ENCODE measurements around the gene KCNJ18. TPM values are rescaled to one million over a fixed set of nuclear protein-coding genes. Genes with fewer than 3 reads are reported as not detected.
"Not testable (repeated sequence)": the region's sequence is repeated elsewhere in the genome, so short reads cannot be mapped to it uniquely, and the experiment has no call there.

KCNJ18 gene
- not detected in 2 replicates for total RNA-seq (2022)
- not detected for Bru-seq, nascent RNA
- not detected for BruChase-seq, experiment 1, labeled RNA remaining after a 6-hour chase
- BruChase-seq, experiment 2, labeled RNA remaining after a 2-hour chase, result not detected
- long read RNA-seq, result 0 reads

DNA sequence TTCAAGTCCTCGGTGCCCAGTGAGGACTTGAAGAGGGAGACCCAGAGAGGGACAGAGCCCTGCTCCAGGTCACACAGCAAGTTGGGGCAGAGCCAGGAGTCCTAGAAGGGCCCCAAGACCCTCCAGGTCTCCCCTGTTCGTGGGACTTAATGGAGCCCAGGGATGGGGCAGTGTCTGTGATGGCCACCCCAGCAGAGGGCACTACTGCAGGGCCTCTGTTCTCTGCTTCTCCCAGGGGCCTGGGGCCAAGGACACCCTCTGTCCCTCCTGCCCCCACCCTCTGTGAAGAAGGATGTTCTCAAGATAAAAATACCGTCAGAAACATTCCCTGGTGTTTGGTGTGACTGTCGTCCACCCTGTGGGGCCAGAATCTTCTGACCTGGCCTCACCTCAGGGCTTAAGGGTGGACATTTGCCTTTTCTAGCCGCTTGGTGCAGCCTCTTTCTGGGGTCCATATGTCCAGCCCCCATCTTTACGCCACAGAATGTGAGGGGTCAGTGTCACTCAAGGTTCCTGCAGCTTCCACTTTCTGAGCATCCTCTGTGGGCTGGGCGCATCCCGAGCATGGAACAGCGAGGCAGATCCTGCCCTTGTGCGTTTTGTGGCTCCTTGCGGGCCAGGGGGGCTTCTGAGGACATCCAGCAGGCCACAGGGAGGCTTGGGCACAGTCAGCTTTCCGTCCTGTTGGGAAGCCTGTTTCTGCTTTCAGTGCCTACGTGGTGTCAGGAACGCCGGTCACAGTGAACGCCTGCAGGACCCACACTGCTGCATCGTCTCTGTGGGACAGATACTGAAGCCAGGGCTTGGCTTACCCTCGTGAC lies at the start of gene KCNJ18:
Gene KCNJ18, plus strand, starts transcription at position 641 of the 821 bp plus-strand sequence. CDS start 10,264 bp downstream, outside the sequence.
- H3K4me1 Mint-ChIP-seq (ENCODE audit: low read depth, unreplicated experiment); intact Hi-C loops (cut with micrococcal nuclease; ENCODE audit: unreplicated experiment); H3K9me3 Mint-ChIP-seq (ENCODE audit: low read depth, unreplicated experiment); CTCF ChIA-PET; H3K4me3 Mint-ChIP-seq (ENCODE audit: low read depth, unreplicated experiment); H3K27ac Mint-ChIP-seq (ENCODE audit: unreplicated experiment); H3K36me3 Mint-ChIP-seq (ENCODE audit: insufficient read depth, unreplicated experiment); H3K27me3 Mint-ChIP-seq (ENCODE audit: unreplicated experiment); DNase-seq; BruUV-seq (replicated peaks): not testable (repeated sequence)

DNA sequence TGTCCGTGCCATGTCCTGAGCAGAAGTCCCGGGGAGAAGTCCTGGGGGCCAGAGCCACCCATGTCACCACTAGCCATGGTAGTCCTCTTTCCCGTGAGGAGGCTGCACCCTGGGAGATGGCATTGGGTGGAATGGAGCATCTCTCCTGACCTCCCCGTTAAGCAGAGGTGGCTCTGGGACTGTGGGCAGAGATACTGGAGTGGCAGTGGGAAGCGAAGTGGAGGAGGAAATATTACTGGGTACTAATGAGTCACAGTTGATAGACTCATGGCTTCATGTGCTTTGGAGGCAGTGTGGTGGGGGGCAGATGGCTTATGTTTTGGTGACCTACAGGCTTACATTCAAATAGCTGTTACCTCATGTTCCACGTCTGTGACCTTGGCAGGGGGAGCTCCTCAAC lies 44.2 kb upstream of the KCNJ18 start:
- not testable (repeated sequence) for H3K9me3 Mint-ChIP-seq (ENCODE audit: low read depth, unreplicated experiment); H3K4me3 Mint-ChIP-seq (ENCODE audit: low read depth, unreplicated experiment)

DNA sequence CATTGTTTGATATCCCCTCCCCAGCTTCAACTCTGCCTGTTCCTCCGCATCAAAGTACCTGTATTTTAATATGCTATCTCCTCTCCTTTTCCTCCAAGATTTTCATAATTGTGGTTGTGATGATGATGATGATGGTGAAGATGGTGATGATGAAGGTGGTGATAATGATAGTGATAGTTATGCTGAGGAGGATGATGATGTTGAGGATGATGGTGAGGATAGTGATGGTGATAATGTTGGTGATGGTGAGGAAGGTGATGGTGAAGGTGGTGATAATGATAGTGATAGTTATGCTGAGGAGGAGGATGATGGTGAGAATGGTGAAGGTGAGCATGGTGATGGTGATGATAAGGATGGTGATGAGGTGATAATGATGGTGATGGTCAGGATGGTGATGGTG lies 42.3 kb upstream of the KCNJ18 start:
- BruUV-seq (replicated peaks); H3K9me3 Mint-ChIP-seq (ENCODE audit: low read depth, unreplicated experiment); H3K4me3 Mint-ChIP-seq (ENCODE audit: low read depth, unreplicated experiment); H3K27ac Mint-ChIP-seq (ENCODE audit: unreplicated experiment); intact Hi-C loops (cut with micrococcal nuclease; ENCODE audit: unreplicated experiment); H3K36me3 Mint-ChIP-seq (ENCODE audit: insufficient read depth, unreplicated experiment); H3K4me1 Mint-ChIP-seq (ENCODE audit: low read depth, unreplicated experiment); DNase-seq; H3K27me3 Mint-ChIP-seq (ENCODE audit: unreplicated experiment); CTCF ChIA-PET: not testable (repeated sequence)

More for the DNA sequence above, 44.2 kb upstream of the KCNJ18 start:
- CTCF ChIA-PET; BruUV-seq (replicated peaks); H3K36me3 Mint-ChIP-seq (ENCODE audit: insufficient read depth, unreplicated experiment); H3K4me1 Mint-ChIP-seq (ENCODE audit: low read depth, unreplicated experiment); H3K27ac Mint-ChIP-seq (ENCODE audit: unreplicated experiment); DNase-seq; H3K27me3 Mint-ChIP-seq (ENCODE audit: unreplicated experiment); intact Hi-C loops (cut with micrococcal nuclease; ENCODE audit: unreplicated experiment): not testable (repeated sequence)

DNA sequence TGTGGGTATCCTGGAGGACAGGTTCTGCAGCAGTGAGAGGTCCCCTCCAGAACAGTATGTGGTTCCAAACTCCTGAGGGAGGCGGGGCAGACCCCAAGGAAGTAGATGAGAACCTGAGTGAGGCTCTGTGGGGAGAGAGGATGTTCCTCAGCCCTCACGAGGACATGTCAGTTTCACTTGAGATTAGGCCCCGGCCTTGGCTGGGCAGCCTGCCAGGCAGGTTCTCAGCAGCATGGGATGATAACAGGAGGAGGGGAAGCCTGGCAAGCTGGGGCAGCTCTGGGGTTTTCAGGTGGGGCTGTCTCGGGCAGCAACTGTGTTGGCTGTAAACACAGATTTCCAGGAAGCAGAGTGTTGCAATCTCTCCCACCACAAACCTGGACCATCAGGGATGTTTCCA lies 40.3 kb upstream of the KCNJ18 start:
- CTCF ChIA-PET; H3K9me3 Mint-ChIP-seq (ENCODE audit: low read depth, unreplicated experiment); intact Hi-C loops (cut with micrococcal nuclease; ENCODE audit: unreplicated experiment); H3K4me3 Mint-ChIP-seq (ENCODE audit: low read depth, unreplicated experiment); DNase-seq; H3K27me3 Mint-ChIP-seq (ENCODE audit: unreplicated experiment); H3K4me1 Mint-ChIP-seq (ENCODE audit: low read depth, unreplicated experiment); BruUV-seq (replicated peaks); H3K27ac Mint-ChIP-seq (ENCODE audit: unreplicated experiment); H3K36me3 Mint-ChIP-seq (ENCODE audit: insufficient read depth, unreplicated experiment): not testable (repeated sequence)

DNA sequence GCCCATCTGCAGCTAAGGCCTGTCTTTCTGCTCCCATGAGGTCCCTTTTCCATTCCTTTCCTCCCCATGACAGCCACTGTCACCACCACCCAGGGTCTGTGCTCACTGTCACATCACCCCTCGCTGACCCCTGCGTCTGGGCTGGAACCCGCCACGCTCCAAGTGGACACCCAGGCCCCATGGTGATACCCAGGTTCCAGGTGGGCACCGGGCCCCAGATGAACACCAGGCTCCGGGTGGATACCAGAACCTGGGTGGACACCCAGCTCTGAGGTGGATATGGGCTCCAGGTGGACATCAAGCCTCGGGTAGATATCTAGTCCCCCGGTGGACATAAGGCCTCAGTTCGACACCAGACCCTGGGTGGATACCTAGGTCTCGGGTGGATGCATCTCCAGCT lies 39.1 kb upstream of the KCNJ18 start:
- H3K27ac Mint-ChIP-seq (ENCODE audit: unreplicated experiment); H3K36me3 Mint-ChIP-seq (ENCODE audit: insufficient read depth, unreplicated experiment); DNase-seq; H3K9me3 Mint-ChIP-seq (ENCODE audit: low read depth, unreplicated experiment); CTCF ChIA-PET; H3K4me1 Mint-ChIP-seq (ENCODE audit: low read depth, unreplicated experiment); H3K4me3 Mint-ChIP-seq (ENCODE audit: low read depth, unreplicated experiment); intact Hi-C loops (cut with micrococcal nuclease; ENCODE audit: unreplicated experiment); BruUV-seq (replicated peaks); H3K27me3 Mint-ChIP-seq (ENCODE audit: unreplicated experiment): not testable (repeated sequence)

DNA sequence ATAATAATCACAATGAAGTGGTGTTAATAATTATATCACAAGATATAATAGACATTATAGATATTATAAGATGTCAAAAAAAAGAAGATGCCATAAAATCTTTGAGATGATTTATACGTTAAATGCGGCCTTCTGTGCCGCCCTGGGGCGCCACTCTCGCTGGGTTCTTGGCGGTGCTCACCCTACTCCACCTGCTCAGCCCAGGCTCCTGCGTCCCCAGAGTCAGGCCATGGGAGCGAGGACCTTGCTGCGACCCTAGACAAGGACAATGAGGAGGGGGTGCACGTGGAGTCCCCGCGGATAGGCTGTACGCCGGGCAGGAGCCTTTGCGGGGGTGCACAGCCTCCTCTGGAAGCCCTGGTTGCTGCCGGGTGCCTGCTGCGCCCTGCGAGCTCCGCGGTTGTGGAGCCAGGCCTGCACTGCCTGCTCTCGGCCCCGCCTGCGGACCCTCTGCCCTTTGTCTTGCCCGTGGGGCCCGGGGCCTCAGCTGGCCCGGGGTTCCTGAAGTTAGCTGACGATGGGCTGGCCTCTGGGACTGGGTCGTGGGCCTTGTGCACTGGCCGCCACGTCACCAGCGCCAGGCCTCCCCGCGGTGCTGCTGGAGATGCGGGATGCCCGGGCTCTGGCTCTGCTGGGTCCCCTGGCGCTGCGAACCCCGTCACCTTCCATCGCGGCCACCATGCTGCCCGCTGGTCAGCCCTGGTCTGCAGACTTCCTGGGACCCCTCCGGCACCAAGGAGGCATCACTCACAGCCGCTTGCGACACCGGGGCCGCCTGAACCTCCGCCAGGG lies 35.6 kb upstream of the KCNJ18 start:
- H3K4me1 Mint-ChIP-seq (ENCODE audit: low read depth, unreplicated experiment); H3K27ac Mint-ChIP-seq (ENCODE audit: unreplicated experiment); H3K4me3 Mint-ChIP-seq (ENCODE audit: low read depth, unreplicated experiment); DNase-seq; BruUV-seq (replicated peaks); H3K9me3 Mint-ChIP-seq (ENCODE audit: low read depth, unreplicated experiment); intact Hi-C loops (cut with micrococcal nuclease; ENCODE audit: unreplicated experiment); H3K27me3 Mint-ChIP-seq (ENCODE audit: unreplicated experiment); H3K36me3 Mint-ChIP-seq (ENCODE audit: insufficient read depth, unreplicated experiment); CTCF ChIA-PET: not testable (repeated sequence)

DNA sequence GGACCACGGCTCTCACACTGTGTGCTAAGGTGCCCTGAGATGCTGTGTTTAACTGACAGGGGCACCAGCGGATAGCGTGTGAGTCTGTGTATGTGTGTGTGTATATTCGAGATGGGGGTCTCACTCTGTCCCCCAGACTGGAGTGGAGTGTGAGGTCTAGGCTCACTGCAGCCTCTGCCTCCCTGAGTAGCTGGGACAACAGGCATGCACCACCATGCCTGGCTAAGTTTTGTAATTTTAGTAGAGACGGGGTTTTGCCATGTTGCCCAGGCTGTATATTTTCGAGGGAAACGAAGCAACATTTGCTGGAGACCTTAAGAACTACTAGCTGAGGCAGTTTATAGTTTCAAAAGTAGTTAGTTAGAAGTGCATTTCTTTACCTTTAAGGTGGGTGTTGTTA lies 32.7 kb upstream of the KCNJ18 start:
- H3K9me3 Mint-ChIP-seq (ENCODE audit: low read depth, unreplicated experiment); H3K27ac Mint-ChIP-seq (ENCODE audit: unreplicated experiment); CTCF ChIA-PET; BruUV-seq (replicated peaks); H3K4me3 Mint-ChIP-seq (ENCODE audit: low read depth, unreplicated experiment); H3K27me3 Mint-ChIP-seq (ENCODE audit: unreplicated experiment); H3K4me1 Mint-ChIP-seq (ENCODE audit: low read depth, unreplicated experiment); H3K36me3 Mint-ChIP-seq (ENCODE audit: insufficient read depth, unreplicated experiment); intact Hi-C loops (cut with micrococcal nuclease; ENCODE audit: unreplicated experiment); DNase-seq: not testable (repeated sequence)

DNA sequence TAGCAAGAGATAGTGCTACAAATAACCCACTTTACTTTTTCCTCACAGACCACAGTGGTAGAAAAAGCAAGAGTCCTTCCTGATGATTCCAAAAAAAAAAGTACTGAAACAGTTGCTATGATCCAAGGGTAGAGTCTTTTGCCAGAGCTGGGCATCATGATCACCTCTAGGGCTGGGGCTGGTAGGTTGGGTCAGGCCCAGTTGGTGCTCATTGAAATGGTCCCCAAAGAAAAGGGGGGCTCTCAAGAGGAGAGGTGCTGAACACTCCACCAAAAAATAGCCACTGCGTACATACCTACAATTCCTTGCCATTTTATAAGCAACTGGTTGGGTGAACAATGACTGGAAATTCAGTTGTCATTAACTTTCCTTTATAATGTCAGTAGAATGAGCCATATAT lies 30.9 kb upstream of the KCNJ18 start:
- H3K36me3 Mint-ChIP-seq (ENCODE audit: insufficient read depth, unreplicated experiment); CTCF ChIA-PET; H3K4me1 Mint-ChIP-seq (ENCODE audit: low read depth, unreplicated experiment); H3K4me3 Mint-ChIP-seq (ENCODE audit: low read depth, unreplicated experiment); H3K27ac Mint-ChIP-seq (ENCODE audit: unreplicated experiment); H3K9me3 Mint-ChIP-seq (ENCODE audit: low read depth, unreplicated experiment); intact Hi-C loops (cut with micrococcal nuclease; ENCODE audit: unreplicated experiment); H3K27me3 Mint-ChIP-seq (ENCODE audit: unreplicated experiment); BruUV-seq (replicated peaks); DNase-seq: not testable (repeated sequence)

DNA sequence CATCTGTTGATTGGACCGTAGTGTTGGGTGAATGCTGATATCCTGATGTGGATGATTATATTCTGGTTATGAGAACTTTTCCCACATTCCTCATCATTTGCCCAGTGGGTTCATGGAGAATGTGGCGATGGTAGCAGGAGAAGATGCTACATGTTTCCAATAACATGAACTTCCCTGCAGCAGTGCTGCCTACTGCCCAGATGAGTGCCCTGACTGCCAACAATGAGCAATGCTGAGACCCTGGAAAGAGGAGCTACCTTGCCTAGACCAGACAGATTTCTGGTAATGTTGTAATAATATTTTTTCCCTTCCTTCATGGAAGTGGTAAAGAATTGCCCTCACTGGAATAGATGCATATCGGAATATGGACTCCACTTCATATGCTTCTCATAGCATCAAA lies 29.2 kb upstream of the KCNJ18 start:
- H3K27ac Mint-ChIP-seq (ENCODE audit: unreplicated experiment); intact Hi-C loops (cut with micrococcal nuclease; ENCODE audit: unreplicated experiment); H3K4me3 Mint-ChIP-seq (ENCODE audit: low read depth, unreplicated experiment); BruUV-seq (replicated peaks); CTCF ChIA-PET; H3K4me1 Mint-ChIP-seq (ENCODE audit: low read depth, unreplicated experiment); DNase-seq; H3K9me3 Mint-ChIP-seq (ENCODE audit: low read depth, unreplicated experiment); H3K27me3 Mint-ChIP-seq (ENCODE audit: unreplicated experiment); H3K36me3 Mint-ChIP-seq (ENCODE audit: insufficient read depth, unreplicated experiment): not testable (repeated sequence)

All from Calu3 (cell line).